ENCODE data around the gene PRDM16. TPM values are rescaled to one million over a fixed set of nuclear protein-coding genes. Genes with fewer than 3 reads are reported as not detected.

The PRDM16 gene
- total RNA-seq, 1 experiment from 2014 or later, result 6.1 TPM

DNA sequence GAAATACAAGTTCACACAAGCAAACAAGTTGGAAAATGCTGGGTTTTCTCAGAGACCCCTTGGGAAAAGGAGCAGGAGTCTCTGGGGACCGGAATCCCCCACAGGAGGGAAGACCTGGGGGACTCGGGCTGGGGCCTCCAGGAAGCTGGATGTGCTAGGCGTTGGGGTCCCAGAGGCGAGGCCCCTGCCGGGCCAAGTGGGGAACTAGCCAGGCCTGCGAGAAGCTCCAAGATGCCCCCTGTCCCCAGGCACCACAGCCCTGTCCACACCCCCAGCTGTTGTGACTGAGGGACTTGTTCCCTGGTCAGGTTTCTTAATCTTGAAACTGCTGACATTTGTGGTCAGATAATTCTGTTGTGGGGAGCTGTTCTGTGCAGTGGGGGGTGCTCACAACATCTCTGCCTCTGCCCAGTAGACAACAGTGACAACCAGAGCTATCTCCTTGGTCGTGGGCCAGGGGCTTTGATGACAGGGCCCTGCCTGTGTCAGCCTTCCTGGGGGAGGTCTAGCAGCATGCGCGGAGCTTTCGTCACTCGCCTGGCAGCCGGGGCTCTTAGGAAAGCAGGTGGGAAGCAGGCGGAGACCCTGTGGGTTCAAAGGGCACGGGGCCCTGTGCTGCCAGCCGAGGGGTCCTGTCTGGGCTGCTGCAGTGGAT, 259.1 kb downstream of the PRDM16 start:
- Histone ChIP-seq H2AFZ (ENCODE audit: low read depth, low read length, poor library complexity, severe bottlenecking) (no peak overlapping the region), H3K9me2 (ENCODE audit: insufficient read depth) (no peaks in the 10 kb centered on the region), H3K9ac (ENCODE audit: low read length) (no peak overlapping the region), H4K20me1 (ENCODE audit: insufficient read depth) (no peaks in the 10 kb centered on the region), H3K27ac (ENCODE audit: low read depth, low read length) (no peak overlapping the region), H3K4me3 (replicated peaks in 1 of 2; ENCODE audit: low read depth in 1 of 2, low read length in 2 of 2) (no peak overlapping the region), H3K4me2 (ENCODE audit: low read length) (no peak overlapping the region), H3K4me1 (ENCODE audit: control insufficient read depth in 1 of 2, insufficient read depth in 2 of 2, low read length in 2 of 2) (no peaks in the 10 kb centered on the region), H3K36me3 (ENCODE audit: control insufficient read depth in 1 of 2, insufficient read depth in 2 of 2, low read length in 2 of 2) (no peaks in the 10 kb centered on the region), H3K9me3 (ENCODE audit: control insufficient read depth in 1 of 2, insufficient read depth in 1 of 2, low read depth in 1 of 2, low read length in 2 of 2) (no peaks in the 10 kb centered on the region), H3K79me2 (ENCODE audit: insufficient read depth, low read length) (no peaks in the 10 kb centered on the region), H3K27me3 (ENCODE audit: insufficient read depth, low read length) (no peaks in the 10 kb centered on the region)
- DNase-seq (ENCODE audit: low read depth, low spot score) (no peak), ATAC-seq (no peak)
- TF ChIP-seq, protein P1, sequence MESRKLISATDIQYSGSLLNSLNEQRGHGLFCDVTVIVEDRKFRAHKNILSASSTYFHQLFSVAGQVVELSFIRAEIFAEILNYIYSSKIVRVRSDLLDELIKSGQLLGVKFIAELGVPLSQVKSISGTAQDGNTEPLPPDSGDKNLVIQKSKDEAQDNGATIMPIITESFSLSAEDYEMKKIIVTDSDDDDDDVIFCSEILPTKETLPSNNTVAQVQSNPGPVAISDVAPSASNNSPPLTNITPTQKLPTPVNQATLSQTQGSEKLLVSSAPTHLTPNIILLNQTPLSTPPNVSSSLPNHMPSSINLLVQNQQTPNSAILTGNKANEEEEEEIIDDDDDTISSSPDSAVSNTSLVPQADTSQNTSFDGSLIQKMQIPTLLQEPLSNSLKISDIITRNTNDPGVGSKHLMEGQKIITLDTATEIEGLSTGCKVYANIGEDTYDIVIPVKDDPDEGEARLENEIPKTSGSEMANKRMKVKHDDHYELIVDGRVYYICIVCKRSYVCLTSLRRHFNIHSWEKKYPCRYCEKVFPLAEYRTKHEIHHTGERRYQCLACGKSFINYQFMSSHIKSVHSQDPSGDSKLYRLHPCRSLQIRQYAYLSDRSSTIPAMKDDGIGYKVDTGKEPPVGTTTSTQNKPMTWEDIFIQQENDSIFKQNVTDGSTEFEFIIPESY (IDR thresholded peaks at IDR 0.05; ENCODE audit: extremely low read depth, insufficient replicate concordance, low read length), result no peak
- TF ChIP-seq CBX3 (IDR thresholded peaks at IDR 0.05; ENCODE audit: low read depth) (no peak), EGR1 (IDR thresholded peaks at IDR 0.05; ENCODE audit: low read depth) (no peak), ELF1 (IDR thresholded peaks at IDR 0.05; ENCODE audit: borderline replicate concordance, low read depth) (no peak), FOSL1 (IDR thresholded peaks at IDR 0.05; ENCODE audit: low read depth) (no peak), POLR2AphosphoS5 (IDR thresholded peaks at IDR 0.05; ENCODE audit: low read depth, low read length) (no peak), SP1 (IDR thresholded peaks at IDR 0.05; ENCODE audit: low read depth) (no peak), ZNF274 (IDR thresholded peaks at IDR 0.05; ENCODE audit: low read depth, low read length) (no peak), POLR2A (IDR thresholded peaks at IDR 0.05; ENCODE audit: borderline replicate concordance, extremely low read depth, insufficient read depth, insufficient read length) (no peak), SRF (IDR thresholded peaks at IDR 0.05; ENCODE audit: low read depth) (no peak)
- TF ChIP-seq, protein P2, sequence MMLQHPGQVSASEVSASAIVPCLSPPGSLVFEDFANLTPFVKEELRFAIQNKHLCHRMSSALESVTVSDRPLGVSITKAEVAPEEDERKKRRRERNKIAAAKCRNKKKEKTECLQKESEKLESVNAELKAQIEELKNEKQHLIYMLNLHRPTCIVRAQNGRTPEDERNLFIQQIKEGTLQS (IDR thresholded peaks at IDR 0.05), result no peak
- TF ChIP-seq, protein P3, sequence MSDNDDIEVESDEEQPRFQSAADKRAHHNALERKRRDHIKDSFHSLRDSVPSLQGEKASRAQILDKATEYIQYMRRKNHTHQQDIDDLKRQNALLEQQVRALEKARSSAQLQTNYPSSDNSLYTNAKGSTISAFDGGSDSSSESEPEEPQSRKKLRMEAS (IDR thresholded peaks at IDR 0.05), result no peak
- TF ChIP-seq, protein P4, sequence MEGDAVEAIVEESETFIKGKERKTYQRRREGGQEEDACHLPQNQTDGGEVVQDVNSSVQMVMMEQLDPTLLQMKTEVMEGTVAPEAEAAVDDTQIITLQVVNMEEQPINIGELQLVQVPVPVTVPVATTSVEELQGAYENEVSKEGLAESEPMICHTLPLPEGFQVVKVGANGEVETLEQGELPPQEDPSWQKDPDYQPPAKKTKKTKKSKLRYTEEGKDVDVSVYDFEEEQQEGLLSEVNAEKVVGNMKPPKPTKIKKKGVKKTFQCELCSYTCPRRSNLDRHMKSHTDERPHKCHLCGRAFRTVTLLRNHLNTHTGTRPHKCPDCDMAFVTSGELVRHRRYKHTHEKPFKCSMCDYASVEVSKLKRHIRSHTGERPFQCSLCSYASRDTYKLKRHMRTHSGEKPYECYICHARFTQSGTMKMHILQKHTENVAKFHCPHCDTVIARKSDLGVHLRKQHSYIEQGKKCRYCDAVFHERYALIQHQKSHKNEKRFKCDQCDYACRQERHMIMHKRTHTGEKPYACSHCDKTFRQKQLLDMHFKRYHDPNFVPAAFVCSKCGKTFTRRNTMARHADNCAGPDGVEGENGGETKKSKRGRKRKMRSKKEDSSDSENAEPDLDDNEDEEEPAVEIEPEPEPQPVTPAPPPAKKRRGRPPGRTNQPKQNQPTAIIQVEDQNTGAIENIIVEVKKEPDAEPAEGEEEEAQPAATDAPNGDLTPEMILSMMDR (IDR thresholded peaks at IDR 0.05 in 2 of 3, conservative IDR thresholded peaks at IDR 0.05 in 1 of 3; ENCODE audit: borderline replicate concordance in 1 of 3, insufficient read depth in 1 of 3, low read depth in 2 of 3, low read length in 2 of 3), result no peak
- RAD21 ChIA-PET (ENCODE audit: low non-redundant PET in 1 of 2, low total read pairs in 2 of 2, uncharacterized antibody in 2 of 2, unreplicated experiment in 2 of 2), result no interaction called here
- CTCF ChIA-PET, result no interaction called here
- intact Hi-C loops (cut with micrococcal nuclease), result loop anchor here (10.0 kb wide), 1 partner anchor 253 kb away; no protein-coding TSS in a partner anchor
- POLR2A ChIA-PET, result no interaction called here
- no TSS peak for BruUV-seq (replicated peaks)
